SK-N-SH (cell line): ENCODE results near the gene CHAC2. TPM values are rescaled to one million over a fixed set of nuclear protein-coding genes. Genes with fewer than 3 reads are reported as not detected.

Experiments
- CTCF ChIA-PET: fragments of 300-600, 350-600 bp; formaldehyde crosslinking; extraction: SDS; loops from one replicate; lab custom pipeline; 2021; lab: Yijun Ruan, JAX
- POLR2A ChIA-PET: fragments of 350-600 bp; sonication (Branson Sonifier 250); formaldehyde crosslinking; extraction: SDS; loops from one replicate; lab custom pipeline; 2020; ENCODE audit warnings: antibody characterized with exemption, inconsistent platforms; lab: Yijun Ruan, JAX
- DNase-seq: peaks from one replicate; pipeline ENCODE4 v3.0.0; 2012
- H2AFZ ChIP-seq: fragments of 200-600 bp; sonication (generic); 2 replicates; pipeline ENCODE4 v1.8.1; 2016; ENCODE audit warnings: antibody characterized with exemption, mild to moderate bottlenecking, low read depth
- H3F3A ChIP-seq: fragments of 200-600 bp; sonication (generic); replicated peaks from 2 replicates; pipeline ENCODE3; 2016; ENCODE audit warnings: antibody characterized with exemption, mild to moderate bottlenecking; ENCODE audit not compliant: insufficient read depth
- H3K27ac ChIP-seq, 2 experiments: fragments of 200-500 bp in 1 of 2; fragments of 200-600 bp in 1 of 2; sonication (Bioruptor generic) in 1 of 2; sonication (generic), shearing (Covaris generic) in 1 of 2; 2 replicates each; pipeline versions ENCODE4 v1.5.1 to v1.6.1; 2014 to 2016; ENCODE audit warnings: low read depth in 2 of 2, inconsistent platforms in 1 of 2, low read length in 1 of 2, mild to moderate bottlenecking in 1 of 2, mixed read lengths in 1 of 2
- H3K27me3 ChIP-seq: fragments of 200-600 bp; sonication (generic), shearing (Covaris generic); 2 replicates; pipeline ENCODE4 v1.6.1; 2016; ENCODE audit warnings: mixed run types; ENCODE audit not compliant: insufficient read depth
- H3K36me3 ChIP-seq, 2 experiments: fragments of 200-500 bp in 1 of 2; fragments of 200-600 bp in 1 of 2; sonication (Bioruptor generic) in 1 of 2; sonication (generic) in 1 of 2; replicated peaks in 1 of 2; 2 replicates each; pipeline versions ENCODE3 to v1.5.1; 2014 to 2016; ENCODE audit warnings: low read length in 1 of 2, mild to moderate bottlenecking in 1 of 2; ENCODE audit not compliant: insufficient read depth in 2 of 2, control insufficient read depth in 1 of 2
- H3K4me1 ChIP-seq, 2 experiments: fragments of 200-500 bp in 1 of 2; fragments of 200-600 bp in 1 of 2; sonication (Bioruptor generic) in 1 of 2; sonication (generic), shearing (Covaris generic) in 1 of 2; 2 replicates each; pipeline versions ENCODE4 v1.5.1 to v1.6.1; 2014 to 2016; ENCODE audit warnings: low read depth in 1 of 2, low read length in 1 of 2, mixed run types in 1 of 2; ENCODE audit not compliant: insufficient read depth in 2 of 2, control insufficient read depth in 1 of 2
- H3K4me2 ChIP-seq: fragments of 200-600 bp; sonication (generic), shearing (Covaris generic); 2 replicates; pipeline ENCODE4 v1.6.1; 2017; ENCODE audit warnings: mixed run types
- H3K4me3 ChIP-seq, 2 experiments: fragments of 200-500 bp in 1 of 2; fragments of 200-600 bp in 1 of 2; sonication (Bioruptor generic) in 1 of 2; sonication (generic), shearing (Covaris generic) in 1 of 2; 2 replicates each; pipeline versions ENCODE4 v1.5.1 to v1.8.1; 2014 to 2016; ENCODE audit warnings: low read depth in 2 of 2, inconsistent platforms in 1 of 2, low read length in 1 of 2, mild to moderate bottlenecking in 1 of 2, mixed read lengths in 1 of 2, moderate library complexity in 1 of 2
- H3K79me2 ChIP-seq: fragments of 200-600 bp; sonication (generic); 2 replicates; pipeline ENCODE4 v1.8.1; 2017; ENCODE audit warnings: mild to moderate bottlenecking; ENCODE audit not compliant: insufficient read depth
- H3K9ac ChIP-seq: fragments of 200-600 bp; sonication (generic); 2 replicates; pipeline ENCODE4 v1.6.1; 2017; ENCODE audit warnings: mixed run types
- H3K9me2 ChIP-seq: fragments of 200-600 bp; sonication (generic); 2 replicates; pipeline ENCODE4 v1.6.1; 2017; ENCODE audit warnings: mixed run types
- H3K9me3 ChIP-seq: fragments of 200-600 bp; sonication (generic); 2 replicates; pipeline ENCODE4 v1.6.1; 2017; ENCODE audit warnings: mixed run types, mild to moderate bottlenecking, moderate library complexity
- H4K20me1 ChIP-seq: fragments of 200-600 bp; sonication (generic); 2 replicates; pipeline ENCODE4 v1.6.1; 2017; ENCODE audit warnings: mild to moderate bottlenecking, mixed run types; ENCODE audit not compliant: insufficient read depth
- CTCF ChIP-seq: fragments of 200-600 bp; sonication (generic); IDR thresholded peaks from 2 replicates; pipeline ENCODE4 v1.6.1; 2017; ENCODE audit warnings: antibody characterized with exemption, mild to moderate bottlenecking, moderate library complexity
- EZH2phosphoT487 ChIP-seq: fragments of 200-600 bp; sonication (generic); IDR thresholded peaks from 2 replicates; pipeline ENCODE4 v1.6.1; 2017; ENCODE audit warnings: low read depth, mixed run types, mild to moderate bottlenecking, antibody characterized with exemption, moderate library complexity, borderline replicate concordance
- FOSL2 ChIP-seq: IDR thresholded peaks from 2 replicates; pipeline ENCODE4 v1.4.0; 2012; ENCODE audit warnings: low read depth, mild to moderate bottlenecking, moderate library complexity, borderline replicate concordance
- FOXJ3 ChIP-seq: sonication (generic); formaldehyde crosslinking; IDR thresholded peaks from 2 replicates; pipeline ENCODE4 v1.5.1; 2020; ENCODE audit warnings: mild to moderate bottlenecking, missing genetic modification reagents
- GABPA ChIP-seq: IDR thresholded peaks from 2 replicates; pipeline ENCODE4 v1.4.0; 2012; ENCODE audit warnings: low read depth, mild to moderate bottlenecking
- JUND ChIP-seq: IDR thresholded peaks from 2 replicates; pipeline ENCODE4 v1.4.0; 2012
- MAX ChIP-seq: IDR thresholded peaks from 2 replicates; pipeline ENCODE4 v1.4.0; 2012; ENCODE audit warnings: low read depth
- NFIC ChIP-seq: IDR thresholded peaks from 2 replicates; pipeline ENCODE4 v1.4.0; 2012; ENCODE audit warnings: borderline replicate concordance
- NRF1 ChIP-seq: IDR thresholded peaks from 2 replicates; pipeline ENCODE4 v1.6.1; 2012; ENCODE audit warnings: low read depth, mild to moderate bottlenecking, low read length
- PBX3 ChIP-seq: IDR thresholded peaks from 2 replicates; pipeline ENCODE4; 2012
- POLR2AphosphoS5 ChIP-seq: IDR thresholded peaks from 2 replicates; pipeline ENCODE4 v1.6.1; 2012; ENCODE audit warnings: low read depth, low read length
- RCOR1 ChIP-seq: fragments of 150-350 bp; IDR thresholded peaks from 2 replicates; pipeline ENCODE4 v1.6.1; 2017; ENCODE audit warnings: antibody characterized with exemption, low read length
- SIN3A ChIP-seq: IDR thresholded peaks from 2 replicates; pipeline ENCODE4 v1.6.1; 2012; ENCODE audit warnings: low read depth, mild to moderate bottlenecking, low read length, moderate library complexity, borderline replicate concordance
- SMC3 ChIP-seq: IDR thresholded peaks from 2 replicates; pipeline ENCODE4 v1.6.1; 2012; ENCODE audit warnings: low read depth, low read length, improper control_type of control experiment
- TCF12 ChIP-seq: IDR thresholded peaks from 2 replicates; pipeline ENCODE4 v1.4.0; 2012
- TEAD4 ChIP-seq: IDR thresholded peaks from 2 replicates; pipeline ENCODE4 v1.4.0; 2012; ENCODE audit warnings: mild to moderate bottlenecking, borderline replicate concordance; ENCODE audit not compliant: insufficient read depth
- USF1 ChIP-seq: IDR thresholded peaks from 2 replicates; pipeline ENCODE4 v1.4.0; 2012; ENCODE audit warnings: low read depth, borderline replicate concordance
- USF2 ChIP-seq: fragments of 150-350 bp; IDR thresholded peaks from 2 replicates; pipeline ENCODE4 v1.6.1; 2017; ENCODE audit warnings: antibody characterized with exemption, low read length, low read depth, borderline replicate concordance
- ZBTB33 ChIP-seq: IDR thresholded peaks from 2 replicates; pipeline ENCODE4 v1.4.0; 2012; ENCODE audit warnings: low read depth, borderline replicate concordance
- WGBS: methylation state at CpG from one replicate; pipeline ENCODE4 v1.1.6; 2017; ENCODE audit warnings: low lambda C conversion rate; 5-methylcytosine and 5-hydroxymethylcytosine counted together
- polyA plus RNA-seq, 3 experiments: library from polyadenylated mRNA; depleted of rRNA; stranded (reverse); fragments of >200 nt; gene quantifications; 2 replicates each; pipeline ENCODE4 v1.2.3, GENCODE V29; 2012

Gene CHAC2
- polyA plus RNA-seq, 1 of the 3 experiments (the other 2 are of a cell fraction): 2.1 TPM

GRCh38 chr2:53801547-53801946, 33.9 kb downstream of the CHAC2 start (continued):
- TF ChIP-seq POLR2AphosphoS5 (no peak), CTCF (no peak), PBX3 (no peak)
- TF ChIP-seq, all 33 proteins: peak for 0

GRCh38 chr2:53802617-53803151, 35.1 kb downstream of the CHAC2 start:
- no peaks in the 10 kb centered on the region for H3K27me3 ChIP-seq
- no peak overlapping the region for H3K27ac ChIP-seq
- H3K4me3 ChIP-seq: no peak overlapping the region
- no peak overlapping the region for H2AFZ ChIP-seq
- TF ChIP-seq NRF1 (no peak), TEAD4 (no peak), SIN3A (no peak), MAX (no peak), PBX3 (no peak), USF1 (no peak), POLR2AphosphoS5 (no peak), TCF12 (no peak), EZH2phosphoT487 (no peak), USF2 (no peak), SMC3 (no peak), FOXJ3 (CRISPR knock-in tag) (no peak), NFIC (no peak), JUND (no peak), GABPA (no peak), ZBTB33 (no peak), RCOR1 (no peak), FOSL2 (no peak)
- H3K9ac ChIP-seq: no peak overlapping the region
- POLR2A ChIA-PET: no interaction called here
- WGBS: 88% methylated on average over 7 of the region's 7 CpGs
- CTCF ChIA-PET: no interaction called here
- no peaks in the 10 kb centered on the region for H3K9me3 ChIP-seq
- no peak for DNase-seq
- no peak overlapping the region for H3K4me2 ChIP-seq
- no peaks in the 10 kb centered on the region for H3K9me2 ChIP-seq
- no peaks in the 10 kb centered on the region for H3K79me2 ChIP-seq
- peaks cover 14% of the 10 kb centered on the region for H3F3A ChIP-seq
- H4K20me1 ChIP-seq: no peaks in the 10 kb centered on the region
- H3K36me3 ChIP-seq: peaks cover 70 to 78% of the 10 kb centered on the region in 2 experiments
- H3K4me1 ChIP-seq: no peaks in the 10 kb centered on the region
